ENCODE measurements around the gene TKTL1.
"Not testable (repeated sequence)": the region's sequence is repeated elsewhere in the genome, so short reads cannot be mapped to it uniquely, and the experiment has no call there.

The TKTL1 gene

GRCh38 chrX:154309041-154309775 is 13.6 kb downstream of the TKTL1 start:
- ATAC-seq: no peak
- no peak for DNase-seq

DNA sequence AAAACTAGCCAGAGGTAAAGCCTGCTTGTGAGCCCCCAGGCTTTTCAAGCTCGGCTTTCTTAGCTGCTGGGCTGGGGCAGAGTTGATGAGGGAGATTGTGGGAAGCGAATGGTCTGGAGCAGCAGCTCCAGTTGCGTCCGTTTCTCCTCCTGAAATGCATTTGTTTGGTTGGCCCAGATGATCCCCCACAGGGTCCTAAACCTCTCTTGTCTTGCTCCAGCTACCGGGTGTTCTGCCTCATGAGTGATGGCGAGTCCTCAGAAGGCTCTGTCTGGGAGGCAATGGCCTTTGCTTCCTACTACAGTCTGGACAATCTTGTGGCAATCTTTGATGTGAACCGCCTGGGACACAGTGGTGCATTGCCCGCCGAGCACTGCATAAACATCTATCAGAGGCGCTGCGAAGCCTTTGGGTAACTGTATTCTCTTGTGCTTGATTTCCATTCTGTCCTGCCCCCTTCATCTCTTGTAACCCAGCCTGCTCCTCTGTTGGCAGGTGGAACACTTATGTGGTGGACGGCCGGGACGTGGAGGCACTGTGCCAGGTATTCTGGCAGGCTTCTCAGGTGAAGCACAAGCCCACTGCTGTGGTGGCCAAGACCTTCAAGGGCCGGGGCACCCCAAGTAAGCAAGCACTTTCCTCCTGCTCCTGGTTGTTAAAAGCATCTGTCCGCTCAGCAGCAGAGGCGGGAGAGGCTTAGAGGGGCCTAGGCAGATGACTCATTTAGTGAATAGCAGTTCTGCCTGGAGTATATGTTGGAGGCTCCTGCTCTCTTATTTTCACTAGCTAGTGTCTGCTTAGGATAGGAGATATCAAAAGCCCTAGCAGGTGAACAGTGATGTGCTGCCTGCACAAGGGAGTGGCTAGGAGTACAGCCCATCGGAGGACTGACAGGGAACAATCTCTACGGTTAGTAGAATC is 15.3 kb downstream of the TKTL1 start:
- DNase-seq (no peak), ATAC-seq (peak; percentile 40)

DNA sequence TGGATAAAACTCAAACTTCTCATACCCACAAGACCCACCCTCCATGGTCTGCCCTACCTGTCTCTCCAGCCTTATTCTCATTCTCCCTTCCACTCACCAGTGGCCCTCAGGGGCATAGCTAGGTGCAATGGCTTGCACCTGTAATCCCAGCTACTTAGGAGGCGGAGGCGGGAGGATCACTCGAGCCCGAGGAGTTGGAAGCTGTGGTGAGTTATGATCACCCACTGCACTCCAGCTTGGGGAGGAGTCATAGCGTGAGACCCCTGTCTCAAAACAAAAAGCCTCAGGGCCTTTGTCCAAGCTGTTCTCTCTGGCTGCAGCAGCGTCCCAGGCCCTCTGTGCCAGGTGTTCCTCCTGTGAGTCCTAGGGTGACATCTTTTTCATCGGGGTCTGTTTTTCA is 16.5 kb downstream of the TKTL1 start:
- no peak for DNase-seq
- no peak for ATAC-seq

GRCh38 chrX:154313147-154313546 is 17.6 kb downstream of the TKTL1 start:
- peak; percentile 41 for DNase-seq

DNA sequence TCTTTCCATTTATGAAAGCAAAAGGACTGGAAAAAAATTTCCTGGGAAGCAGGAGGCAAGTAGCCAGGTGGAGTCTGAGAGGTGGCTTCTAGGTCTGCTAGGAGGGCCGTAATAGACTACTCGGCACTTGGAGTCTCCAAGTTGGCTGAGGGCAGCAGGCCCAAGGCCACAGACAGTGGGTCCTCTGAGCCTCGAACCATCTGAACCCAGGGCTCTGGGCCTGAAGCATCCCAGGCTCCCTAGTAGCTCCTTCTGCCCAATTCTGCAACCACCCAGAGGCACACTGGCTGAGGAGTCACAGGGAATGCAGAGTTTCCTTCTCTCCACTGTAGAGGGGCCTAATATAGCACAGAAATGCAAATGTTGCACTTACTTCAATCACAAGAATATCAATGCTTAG is 19.8 kb downstream of the TKTL1 start:
- no peak for ATAC-seq

More at GRCh38 chrX:154313147-154313546, 17.6 kb downstream of the TKTL1 start:
- peak; percentile 76 for ATAC-seq

DNA sequence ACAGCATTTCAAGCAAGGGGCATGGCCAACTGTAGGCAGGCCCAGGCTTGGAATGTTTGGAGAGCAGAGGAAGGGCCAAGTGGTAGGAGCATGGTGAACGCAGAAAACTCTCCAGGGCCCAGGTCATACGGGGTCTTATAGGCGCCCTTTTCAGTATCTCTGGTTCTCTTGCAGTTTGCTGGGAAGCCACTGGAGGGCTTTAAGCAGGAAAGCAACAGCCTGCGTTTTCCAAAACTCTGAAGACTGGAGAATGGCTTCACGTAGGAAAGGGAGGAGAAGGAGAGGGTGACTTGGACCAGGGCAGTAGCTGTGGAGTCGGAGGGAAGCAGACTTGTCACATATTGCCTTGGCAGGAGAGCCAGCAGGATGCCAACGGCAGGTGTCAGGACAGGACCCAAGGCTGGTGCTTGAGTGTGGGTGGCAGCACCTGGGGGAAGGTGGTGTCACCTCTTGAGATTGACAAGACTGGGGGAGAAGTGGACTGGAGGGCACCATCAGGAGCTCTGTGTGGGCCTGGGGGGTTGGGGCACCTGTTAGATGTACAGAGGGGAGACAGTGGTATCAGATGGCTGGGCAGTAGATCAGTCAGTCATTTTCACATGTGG is 21.9 kb downstream of the TKTL1 start:
- no peak for DNase-seq
- ATAC-seq: no peak

More for the DNA sequence above, 19.8 kb downstream of the TKTL1 start:
- DNase-seq: no peak

GRCh38 chrX:154320406-154320805 is 24.8 kb downstream of the TKTL1 start:
- ATAC-seq (no peak), DNase-seq (no peak)

DNA sequence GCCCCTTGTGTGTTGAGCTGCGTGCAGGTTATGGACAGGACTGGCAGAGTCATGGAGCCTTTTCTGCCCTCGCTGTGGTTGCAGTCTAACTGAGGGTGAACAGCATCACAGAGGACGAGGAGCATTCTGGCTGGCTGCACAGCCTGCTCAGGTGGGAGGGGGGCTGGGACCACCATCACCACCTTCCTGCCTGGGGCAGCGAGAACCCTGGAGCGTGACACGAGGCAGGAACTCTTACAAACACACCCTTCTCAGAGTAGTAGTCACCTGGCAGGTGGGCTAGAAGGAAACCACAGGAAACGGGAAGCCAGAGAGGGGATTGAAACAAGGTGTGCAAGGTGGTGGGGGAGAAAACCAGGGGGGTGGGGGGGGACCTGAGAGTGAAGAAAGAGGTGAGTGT is 25.6 kb downstream of the TKTL1 start:
- ATAC-seq (no peak), DNase-seq (no peak)

DNA sequence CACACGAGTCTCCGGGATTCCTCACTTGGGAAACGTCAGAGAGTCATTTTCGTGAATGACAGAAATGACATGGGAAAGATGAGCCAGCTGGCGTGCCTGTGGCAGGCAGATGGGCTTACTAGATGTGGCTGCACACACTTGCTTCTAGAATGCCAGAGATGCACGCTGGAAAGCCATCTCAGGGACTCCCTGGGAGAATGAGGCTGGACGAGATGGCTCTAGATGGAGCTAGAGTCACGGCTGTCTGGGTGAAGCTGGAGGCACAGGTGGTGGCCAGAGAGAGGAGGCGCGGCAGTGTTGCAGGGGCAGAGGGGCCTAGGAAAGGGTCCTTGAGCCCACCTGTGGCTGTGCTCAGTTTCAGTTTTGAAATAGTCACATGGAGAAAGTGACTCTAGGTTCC is 26.0 kb downstream of the TKTL1 start:
- DNase-seq: no peak
- peak; percentile 75 for ATAC-seq

DNA sequence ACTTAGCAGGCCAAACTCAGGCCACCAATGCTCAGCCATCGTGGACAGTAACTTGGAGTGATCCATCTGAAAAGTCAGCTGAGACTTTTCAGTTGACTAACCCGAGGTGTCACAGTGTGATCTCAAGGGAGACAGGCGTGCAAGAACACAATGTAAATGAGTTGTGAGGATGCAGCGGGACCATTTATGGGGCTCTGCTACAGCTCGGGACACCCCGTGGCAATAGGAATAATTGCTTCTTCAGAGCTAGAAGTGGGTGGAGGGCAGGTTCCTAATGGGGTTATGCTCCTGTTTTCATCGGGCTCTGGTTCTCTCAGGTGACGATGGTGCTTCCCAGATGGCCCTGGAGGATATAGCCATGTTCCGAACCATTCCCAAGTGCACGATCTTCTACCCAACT is 27.3 kb downstream of the TKTL1 start:
- ATAC-seq (no peak), DNase-seq (no peak)

GRCh38 chrX:154323537-154323936 is 27.9 kb downstream of the TKTL1 start:
- ATAC-seq (no peak), DNase-seq (no peak)

DNA sequence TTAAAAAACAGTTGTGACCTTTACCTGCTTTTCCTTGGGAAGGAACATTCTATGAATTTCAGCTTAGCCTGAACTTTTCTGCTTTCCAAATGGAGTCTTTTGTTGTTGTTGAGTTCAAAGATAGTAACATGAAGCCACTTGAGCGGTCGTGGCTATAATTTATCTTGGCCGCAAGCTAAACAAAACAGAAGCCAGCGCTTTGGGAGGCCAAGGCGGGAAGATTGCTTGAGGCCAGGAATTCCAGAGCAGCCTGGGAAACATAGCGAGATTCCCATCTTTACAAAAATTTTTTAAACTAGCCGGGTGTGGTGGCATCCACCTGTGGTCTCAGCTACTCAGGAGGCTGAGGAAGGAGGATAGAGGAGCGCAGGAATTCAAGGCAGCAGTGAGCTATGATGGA is 29.9 kb downstream of the TKTL1 start:
- DNase-seq: no peak
- no peak for ATAC-seq

- DNase-seq (no peak), ATAC-seq (peak; percentile 69)
Measured at GRCh38 chrX:154327038-154327820, 31.6 kb downstream of the TKTL1 start.

DNA sequence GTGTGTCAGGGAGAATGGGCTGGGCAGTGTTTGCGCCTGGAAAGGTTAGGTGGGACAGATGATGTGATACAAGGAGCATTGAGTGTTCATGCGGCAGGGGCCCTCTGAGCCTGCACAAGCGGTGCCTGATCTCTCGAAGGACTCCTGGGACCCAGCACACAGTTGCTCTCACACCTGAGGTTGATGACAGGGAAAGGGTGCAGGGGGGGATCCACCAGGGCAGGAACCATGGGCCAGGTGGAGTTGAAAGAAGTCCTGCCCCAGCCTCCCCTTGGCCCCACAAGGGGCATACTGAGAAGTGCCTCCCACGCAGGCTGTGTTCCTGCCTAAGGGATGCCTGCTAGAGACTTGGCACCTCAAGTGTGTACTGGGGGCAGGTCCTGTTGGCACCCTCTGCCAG is 33.1 kb downstream of the TKTL1 start:
- ATAC-seq: no peak
- no peak for DNase-seq

DNA sequence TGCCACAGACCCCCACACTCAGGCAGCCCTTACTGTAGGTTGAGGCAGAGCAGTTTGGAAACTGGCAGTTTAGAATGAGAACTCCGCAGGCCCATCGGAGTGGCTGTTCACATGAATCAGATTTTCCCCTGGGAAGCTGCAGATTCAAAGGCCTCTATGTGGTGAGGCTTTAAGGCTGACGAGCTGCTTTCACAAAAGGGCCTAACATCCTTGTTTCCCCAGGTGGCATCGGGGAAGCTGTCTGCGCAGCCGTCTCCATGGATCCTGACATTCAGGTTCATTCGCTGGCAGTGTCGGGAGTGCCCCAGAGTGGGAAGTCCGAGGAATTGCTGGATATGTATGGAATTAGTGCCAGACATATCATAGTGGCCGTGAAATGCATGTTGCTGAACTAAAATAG is 33.7 kb downstream of the TKTL1 start:
- DNase-seq: no peak

DNA sequence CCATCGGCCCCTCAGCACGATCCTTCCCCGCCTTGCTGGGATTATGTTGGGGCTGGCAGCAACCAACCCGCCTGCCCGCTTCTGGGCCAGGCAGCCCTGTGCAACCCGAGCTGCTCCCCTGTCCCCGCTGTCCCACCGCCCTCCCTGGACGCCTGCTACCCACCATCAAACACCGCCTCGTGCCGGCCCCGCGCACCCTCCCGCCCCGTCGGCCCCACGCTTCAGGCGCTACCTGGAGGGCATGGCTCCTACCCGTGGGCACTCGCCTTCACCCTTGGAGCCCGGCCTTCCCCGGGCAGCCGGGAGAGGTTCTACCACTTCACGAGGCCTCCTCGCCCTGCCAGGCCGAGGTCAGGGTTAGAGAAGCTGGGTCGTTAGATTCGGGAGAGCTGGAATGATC is 37.0 kb downstream of the TKTL1 start:
- ATAC-seq: no peak
- DNase-seq: no peak

More for the DNA sequence above, 33.7 kb downstream of the TKTL1 start:
- ATAC-seq: no peak

DNA sequence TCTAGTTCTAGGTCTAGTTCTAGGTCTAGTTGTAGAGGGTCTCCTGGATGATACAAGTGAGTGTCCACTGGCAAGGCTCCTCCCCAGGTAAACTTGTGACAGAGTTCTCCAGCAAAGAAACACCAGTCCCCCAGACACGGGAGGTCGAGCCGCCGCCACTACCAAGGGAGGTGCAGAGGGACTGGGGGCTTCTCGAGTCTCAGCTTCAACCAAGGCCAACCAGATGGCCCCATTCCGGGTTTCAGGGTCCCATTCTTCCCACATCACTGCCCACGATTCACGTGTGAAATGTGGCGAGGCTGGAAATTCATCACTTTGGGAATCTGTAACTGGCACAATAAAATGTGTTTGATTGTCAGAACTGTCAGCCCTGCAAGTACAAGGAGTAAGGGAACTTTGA is 37.5 kb downstream of the TKTL1 start:
- DNase-seq (no peak), ATAC-seq (no peak)

GRCh38 chrX:154333837-154334271 is 38.3 kb downstream of the TKTL1 start:
- ATAC-seq (peak; percentile 29), DNase-seq (no peak)

DNA sequence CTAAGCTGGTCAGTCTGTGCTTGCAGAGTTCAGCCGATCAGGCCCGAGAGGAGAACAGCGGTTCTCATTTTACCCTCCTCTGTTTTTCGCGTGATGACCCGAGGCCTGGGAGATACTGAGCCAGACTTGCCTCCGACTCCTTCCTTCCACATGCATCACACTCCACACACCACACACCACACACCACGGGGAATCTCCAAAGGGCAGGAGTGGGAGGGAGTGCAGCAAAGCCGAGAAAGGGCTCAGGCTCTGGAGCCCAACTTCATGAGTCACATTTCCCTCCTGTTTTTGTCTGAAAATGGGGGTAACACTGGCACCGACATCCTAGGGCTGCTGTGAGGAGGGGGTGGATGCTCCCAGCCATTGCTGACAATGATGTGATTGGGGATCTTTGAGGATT is 38.9 kb downstream of the TKTL1 start:
- peak; percentile 94 for ATAC-seq
- DNase-seq: peak; percentile 67

GRCh38 chrX:154341399-154342298 is 46.1 kb downstream of the TKTL1 start:
- DNase-seq: not testable (repeated sequence)
- ATAC-seq: peak; percentile 71

- not testable (repeated sequence) for DNase-seq
- peak; percentile 26 for ATAC-seq
Measured at GRCh38 chrX:154343063-154343462, 47.5 kb downstream of the TKTL1 start.

Data from stimulated activated naive CD8-positive, alpha-beta T cell treated with anti-CD3 and anti-CD28 coated beads, Interleukin-15, Interleukin-2, amounts not matched to agents 100 U/mL and 50 U/mL, for 24 hours (primary cell).